OCI-LY1 (cell line): ENCODE measurements around the gene C9orf50.

Source experiments
- H2AFZ ChIP-seq: fragments of 200-600 bp; sonication (generic), shearing (Covaris generic); 2 replicates; pipeline ENCODE4 v1.6.0; 2014; ENCODE audit warnings: antibody characterized with exemption, mild to moderate bottlenecking, low read length
- H3F3A ChIP-seq: fragments of 200-600 bp; sonication (generic), shearing (Covaris generic); 2 replicates; pipeline ENCODE4 v1.6.0; 2014; ENCODE audit warnings: mild to moderate bottlenecking, antibody characterized with exemption, low read length, moderate library complexity; ENCODE audit not compliant: insufficient read depth
- H3K27ac ChIP-seq: fragments of 200-600 bp; sonication (generic); 2 replicates; pipeline ENCODE4 v1.5.1; 2014; ENCODE audit warnings: low read length, mixed run types, mild to moderate bottlenecking, low read depth; ENCODE audit not compliant: poor library complexity, severe bottlenecking
- H3K27me3 ChIP-seq: fragments of 200-600 bp; sonication (generic); 2 replicates; pipeline ENCODE4 v1.6.0; 2014; ENCODE audit warnings: antibody characterized with exemption, mild to moderate bottlenecking, low read length, moderate library complexity; ENCODE audit not compliant: insufficient read depth
- H3K36me3 ChIP-seq: fragments of 200-600 bp; sonication (generic); 2 replicates; pipeline ENCODE4 v1.6.1; 2014; ENCODE audit warnings: mild to moderate bottlenecking, antibody characterized with exemption, low read length, moderate library complexity, mixed read lengths; ENCODE audit not compliant: insufficient read depth
- H3K4me1 ChIP-seq: fragments of 200-600 bp; sonication (generic); 2 replicates; pipeline ENCODE4 v1.5.1; 2014; ENCODE audit warnings: mild to moderate bottlenecking, low read length, moderate library complexity; ENCODE audit not compliant: insufficient read depth, severe bottlenecking
- H3K4me2 ChIP-seq: fragments of 200-600 bp; sonication (generic), shearing (Covaris generic); 2 replicates; pipeline ENCODE4 v1.6.1; 2014; ENCODE audit warnings: low read length
- H3K4me3 ChIP-seq: fragments of 200-600 bp; sonication (generic); 2 replicates; pipeline ENCODE4 v1.5.1; 2014; ENCODE audit warnings: low read length, low read depth, mild to moderate bottlenecking, mixed read lengths; ENCODE audit not compliant: poor library complexity, severe bottlenecking
- H3K79me2 ChIP-seq: fragments of 200-600 bp; shearing (Covaris generic); 2 replicates; pipeline ENCODE4 v1.6.1; 2016; ENCODE audit warnings: mixed run types, low read length, mixed read lengths; ENCODE audit not compliant: insufficient read depth
- H3K9ac ChIP-seq: fragments of 200-600 bp; sonication (generic), shearing (Covaris generic); 2 replicates; pipeline ENCODE4 v1.6.1; 2014; ENCODE audit warnings: mild to moderate bottlenecking, low read length, mixed read lengths
- H3K9me2 ChIP-seq: fragments of 200-600 bp; sonication (generic), shearing (Covaris generic); 2 replicates; pipeline ENCODE4 v1.6.1; 2014; ENCODE audit warnings: low read depth, mild to moderate bottlenecking, low read length, mixed read lengths
- H3K9me3 ChIP-seq: fragments of 200-600 bp; shearing (Covaris generic); 2 replicates; pipeline ENCODE4 v1.6.1; 2014; ENCODE audit warnings: low read length, mixed read lengths
- H4K20me1 ChIP-seq: fragments of 200-600 bp; sonication (generic), shearing (Covaris generic); 2 replicates; pipeline ENCODE4 v1.6.0; 2016; ENCODE audit warnings: mild to moderate bottlenecking, low read length; ENCODE audit not compliant: insufficient read depth
- CTCF ChIP-seq: fragments of 200-600 bp; sonication (generic), shearing (Covaris generic); IDR thresholded peaks from 2 replicates; pipeline ENCODE4 v1.5.1; 2017; ENCODE audit warnings: mild to moderate bottlenecking, antibody characterized with exemption, low read length, moderate library complexity, mixed read lengths
- EZH2 ChIP-seq: fragments of 200-600 bp; sonication (generic), shearing (Covaris generic); IDR thresholded peaks from 2 replicates; pipeline ENCODE4 v1.8.0; 2017; ENCODE audit warnings: borderline replicate concordance, mixed run types, mild to moderate bottlenecking, antibody characterized with exemption, low read length, moderate library complexity, mixed read lengths

The C9orf50 gene

DNA sequence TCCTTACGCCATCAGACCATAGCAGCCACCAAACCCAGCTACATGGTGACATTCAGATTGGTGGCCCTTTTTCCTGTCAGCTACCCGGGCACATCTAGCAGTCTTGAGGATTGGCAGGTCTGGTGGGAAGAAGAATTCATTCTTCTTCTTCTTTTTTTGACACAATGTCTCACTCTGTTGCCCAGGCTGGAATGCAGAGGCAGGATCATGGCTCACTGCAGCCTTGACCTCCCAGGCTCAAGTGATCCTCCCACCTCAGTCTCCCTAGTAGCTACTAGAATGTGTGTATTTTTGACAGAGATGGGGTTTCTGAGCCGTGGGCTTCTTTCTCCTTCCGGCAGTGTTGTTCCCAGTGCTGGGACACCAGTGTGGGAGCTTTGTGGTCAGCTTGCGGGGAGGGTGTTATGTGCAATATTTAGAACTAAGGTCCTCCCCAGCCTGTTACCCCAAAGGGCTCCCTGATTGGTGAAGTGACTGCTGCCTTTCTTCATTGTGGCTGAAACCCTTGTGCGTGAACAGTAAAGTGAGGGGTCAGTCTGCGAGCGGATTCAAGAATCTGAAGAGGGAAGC, 8.4 kb upstream of the C9orf50 start:
- Histone ChIP-seq H3K9me2 (no peaks in the 10 kb centered on the region), H3K27ac (no peak overlapping the region), H3K4me3 (no peak overlapping the region), H2AFZ (no peak overlapping the region), H3K4me1 (peaks cover 38% of the 10 kb centered on the region), H3K27me3 (no peaks in the 10 kb centered on the region), H4K20me1 (no peaks in the 10 kb centered on the region), H3K9ac (no peak overlapping the region), H3K36me3 (peaks cover 64% of the 10 kb centered on the region), H3K9me3 (no peaks in the 10 kb centered on the region), H3K79me2 (peaks cover 60% of the 10 kb centered on the region), H3F3A (no peaks in the 10 kb centered on the region), H3K4me2 (no peak overlapping the region)
- TF ChIP-seq CTCF (no peak), EZH2 (no peak)

DNA sequence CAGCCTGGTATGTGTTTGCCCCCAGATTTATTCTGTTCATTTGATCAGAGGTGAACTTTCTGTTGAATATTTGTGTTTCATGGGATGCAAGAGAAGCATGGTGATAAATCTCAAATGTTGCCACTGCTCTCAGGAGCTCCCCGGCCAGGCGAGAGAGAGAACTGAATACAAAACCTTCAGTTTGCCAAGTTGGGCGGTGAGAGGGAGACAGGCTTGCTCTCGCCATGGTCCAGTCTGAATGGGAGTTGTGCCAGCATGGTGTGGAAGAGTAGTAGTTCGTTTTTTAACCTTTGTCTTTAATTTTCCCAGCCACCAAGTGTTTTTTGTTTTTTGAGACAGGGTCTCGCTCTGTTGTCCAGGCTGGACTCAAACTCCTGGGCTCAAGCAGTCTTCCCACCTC, 7.8 kb upstream of the C9orf50 start:
- Histone ChIP-seq H3K9ac (peak overlapping the region; percentile 6; the same call in 1 of the 2 replicates), H3K27me3 (no peaks in the 10 kb centered on the region), H3K4me1 (peaks cover 40% of the 10 kb centered on the region), H3K36me3 (peaks cover 58% of the 10 kb centered on the region), H2AFZ (no peak overlapping the region), H3K4me2 (peak overlapping the region; percentile 83; the same call in 1 of the 2 replicates), H3K79me2 (peaks cover 60% of the 10 kb centered on the region), H3F3A (no peaks in the 10 kb centered on the region), H3K9me3 (no peaks in the 10 kb centered on the region), H3K9me2 (no peaks in the 10 kb centered on the region), H4K20me1 (no peaks in the 10 kb centered on the region), H3K4me3 (no peak overlapping the region), H3K27ac (no peak overlapping the region)
- TF ChIP-seq CTCF (0 out of 2 replicates have a peak, but pooled peaks have one; percentile 6), EZH2 (no peak)

DNA sequence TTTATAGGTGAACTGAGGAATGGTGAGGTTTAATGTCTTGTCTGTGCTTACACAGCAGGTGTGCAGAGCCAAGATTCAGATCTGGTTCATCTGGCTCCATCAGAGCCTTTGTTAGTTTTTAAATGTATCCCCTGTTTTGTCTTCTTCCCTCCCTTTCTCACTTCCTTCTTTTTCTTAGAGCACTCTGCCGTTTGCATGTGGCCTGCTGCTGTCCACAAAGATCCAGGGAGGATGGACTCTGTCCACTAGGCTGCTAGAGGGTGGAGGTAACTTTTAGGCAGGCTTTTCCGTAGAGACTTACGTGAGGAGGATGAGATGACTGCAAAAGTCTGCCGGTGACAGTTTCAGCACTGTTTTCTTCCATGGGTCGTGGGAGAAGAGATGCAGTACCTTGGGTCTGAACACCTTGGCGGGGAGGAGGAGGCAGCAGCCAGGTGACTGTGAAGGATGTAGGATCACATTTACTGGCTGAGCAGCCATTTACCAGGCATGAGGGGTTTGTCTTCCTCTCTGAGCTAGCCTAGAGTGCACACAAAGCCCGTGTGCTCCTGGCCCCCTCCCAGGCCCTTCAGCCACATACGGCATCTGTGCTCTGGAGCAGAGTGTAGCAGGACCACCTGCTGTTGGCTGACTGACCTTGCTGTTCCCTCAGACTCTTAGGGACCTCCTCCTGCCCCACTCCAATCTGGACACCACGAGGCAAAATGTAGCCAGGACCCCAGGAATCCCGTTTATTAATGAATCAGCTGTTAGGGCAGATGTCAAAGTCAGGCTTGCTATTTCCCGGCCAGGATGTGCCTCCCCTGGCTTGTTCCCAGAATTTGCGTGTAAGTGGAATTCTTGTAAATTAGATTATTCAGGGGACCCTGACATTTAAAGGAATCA, 6.9 kb upstream of the C9orf50 start:
- Histone ChIP-seq H3K9ac (peak overlapping the region; percentile 93), H3K79me2 (peaks cover 60% of the 10 kb centered on the region), H3K4me3 (peak overlapping the region; percentile 86), H3F3A (no peaks in the 10 kb centered on the region), H3K9me3 (no peaks in the 10 kb centered on the region), H3K4me2 (peak overlapping the region; percentile 83), H3K27ac (no peak overlapping the region), H4K20me1 (no peaks in the 10 kb centered on the region), H3K9me2 (no peaks in the 10 kb centered on the region), H3K36me3 (peaks cover 49% of the 10 kb centered on the region), H3K4me1 (peaks cover 40% of the 10 kb centered on the region), H3K27me3 (no peaks in the 10 kb centered on the region), H2AFZ (no peak overlapping the region)
- TF ChIP-seq EZH2 = no peak
- TF ChIP-seq CTCF = no peak
